ENCODE data around the gene CPED1.

DNA sequence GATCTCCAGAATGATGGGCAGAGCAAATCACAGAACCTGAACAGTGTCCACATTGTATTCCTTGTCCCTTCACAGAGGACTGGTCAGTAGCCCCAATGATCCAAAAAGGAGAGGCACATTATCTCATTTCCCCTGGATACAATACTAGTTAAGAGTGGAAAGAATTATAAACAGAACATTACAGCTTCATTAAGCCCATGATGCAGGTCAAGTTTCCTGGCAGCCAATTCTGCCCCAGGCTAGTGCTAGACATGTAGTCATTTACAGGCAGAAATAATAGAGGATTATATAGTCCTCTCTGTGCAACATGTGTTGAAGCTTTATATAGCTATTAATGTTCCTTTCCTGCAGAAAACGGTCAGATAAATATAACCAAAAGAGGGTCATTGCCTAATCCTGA, 216.0 kb downstream of the CPED1 start:
- TF ChIP-seq, protein P1, sequence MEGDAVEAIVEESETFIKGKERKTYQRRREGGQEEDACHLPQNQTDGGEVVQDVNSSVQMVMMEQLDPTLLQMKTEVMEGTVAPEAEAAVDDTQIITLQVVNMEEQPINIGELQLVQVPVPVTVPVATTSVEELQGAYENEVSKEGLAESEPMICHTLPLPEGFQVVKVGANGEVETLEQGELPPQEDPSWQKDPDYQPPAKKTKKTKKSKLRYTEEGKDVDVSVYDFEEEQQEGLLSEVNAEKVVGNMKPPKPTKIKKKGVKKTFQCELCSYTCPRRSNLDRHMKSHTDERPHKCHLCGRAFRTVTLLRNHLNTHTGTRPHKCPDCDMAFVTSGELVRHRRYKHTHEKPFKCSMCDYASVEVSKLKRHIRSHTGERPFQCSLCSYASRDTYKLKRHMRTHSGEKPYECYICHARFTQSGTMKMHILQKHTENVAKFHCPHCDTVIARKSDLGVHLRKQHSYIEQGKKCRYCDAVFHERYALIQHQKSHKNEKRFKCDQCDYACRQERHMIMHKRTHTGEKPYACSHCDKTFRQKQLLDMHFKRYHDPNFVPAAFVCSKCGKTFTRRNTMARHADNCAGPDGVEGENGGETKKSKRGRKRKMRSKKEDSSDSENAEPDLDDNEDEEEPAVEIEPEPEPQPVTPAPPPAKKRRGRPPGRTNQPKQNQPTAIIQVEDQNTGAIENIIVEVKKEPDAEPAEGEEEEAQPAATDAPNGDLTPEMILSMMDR (IDR thresholded peaks at IDR 0.05): no peak
- no peak for TF ChIP-seq POLR2A (IDR thresholded peaks at IDR 0.05)

All from transverse colon (tissue), 3 donors.